ENCODE results near the gene RNF214.

Gene RNF214

DNA sequence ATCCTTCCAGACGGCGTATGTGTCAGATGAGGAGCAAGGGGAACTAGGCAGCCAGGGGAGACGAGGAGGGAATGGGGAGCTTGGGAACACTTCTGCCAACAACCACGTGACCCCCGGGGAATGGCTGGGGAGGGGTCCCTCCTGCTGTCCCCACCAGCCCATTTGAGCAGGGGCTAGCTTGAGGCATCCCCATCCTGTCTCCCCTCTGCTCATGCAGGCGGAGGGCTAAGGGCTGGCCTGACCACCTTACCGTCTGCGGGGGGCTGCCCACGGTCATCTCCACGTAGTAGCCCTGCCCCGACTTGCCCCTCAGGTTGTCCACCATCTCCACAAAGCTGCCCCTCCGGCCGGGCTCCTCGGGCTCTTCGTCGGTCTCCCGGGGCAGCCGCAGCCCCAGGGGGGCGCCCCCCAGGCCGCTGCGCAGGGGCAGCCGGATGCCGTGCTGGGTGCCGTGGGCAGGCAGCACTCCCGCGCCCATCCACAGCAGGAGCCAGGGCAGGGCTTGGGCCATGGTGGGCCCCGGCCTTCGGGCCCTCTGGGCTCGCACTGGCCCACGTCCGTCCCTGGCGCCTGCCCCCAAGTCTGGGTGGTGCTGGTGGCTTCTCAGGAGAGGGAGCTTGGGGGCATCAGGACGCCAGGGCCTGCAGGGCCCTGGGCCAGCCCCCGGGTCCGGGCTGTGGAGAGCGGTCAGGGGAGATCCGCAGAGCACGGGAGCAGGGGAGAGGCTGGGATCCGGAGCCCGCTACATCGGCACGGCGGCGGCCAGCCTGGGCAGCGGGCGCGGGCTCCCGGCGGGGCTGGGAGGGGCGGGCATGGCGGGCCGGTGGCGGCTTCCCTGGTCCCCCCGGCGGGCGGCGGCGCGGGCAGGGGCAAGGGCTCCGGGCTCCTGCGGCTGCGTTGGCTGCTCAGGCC, 83.1 kb downstream of the RNF214 start:
- TF ChIP-seq ZFP3 (CRISPR knock-in tag; IDR thresholded peaks at IDR 0.05) (no peak), GLIS3 (CRISPR knock-in tag; IDR thresholded peaks at IDR 0.05) (no peak), ISL1 (CRISPR knock-in tag; IDR thresholded peaks at IDR 0.05) (no peak), RARB (CRISPR knock-in tag; IDR thresholded peaks at IDR 0.05) (no peak), TOX (CRISPR knock-in tag; IDR thresholded peaks at IDR 0.05; ENCODE audit: borderline replicate concordance) (no peak), ZNF8 (CRISPR knock-in tag; IDR thresholded peaks at IDR 0.05) (no peak), OSR1 (CRISPR knock-in tag; IDR thresholded peaks at IDR 0.05) (no peak), ZC3H10 (CRISPR knock-in tag; IDR thresholded peaks at IDR 0.05) (no peak), ZNF70 (CRISPR knock-in tag; IDR thresholded peaks at IDR 0.05) (no peak), TCF4 (CRISPR knock-in tag; IDR thresholded peaks at IDR 0.05; ENCODE audit: borderline replicate concordance) (no peak)
- TF ChIP-seq, protein P1, sequence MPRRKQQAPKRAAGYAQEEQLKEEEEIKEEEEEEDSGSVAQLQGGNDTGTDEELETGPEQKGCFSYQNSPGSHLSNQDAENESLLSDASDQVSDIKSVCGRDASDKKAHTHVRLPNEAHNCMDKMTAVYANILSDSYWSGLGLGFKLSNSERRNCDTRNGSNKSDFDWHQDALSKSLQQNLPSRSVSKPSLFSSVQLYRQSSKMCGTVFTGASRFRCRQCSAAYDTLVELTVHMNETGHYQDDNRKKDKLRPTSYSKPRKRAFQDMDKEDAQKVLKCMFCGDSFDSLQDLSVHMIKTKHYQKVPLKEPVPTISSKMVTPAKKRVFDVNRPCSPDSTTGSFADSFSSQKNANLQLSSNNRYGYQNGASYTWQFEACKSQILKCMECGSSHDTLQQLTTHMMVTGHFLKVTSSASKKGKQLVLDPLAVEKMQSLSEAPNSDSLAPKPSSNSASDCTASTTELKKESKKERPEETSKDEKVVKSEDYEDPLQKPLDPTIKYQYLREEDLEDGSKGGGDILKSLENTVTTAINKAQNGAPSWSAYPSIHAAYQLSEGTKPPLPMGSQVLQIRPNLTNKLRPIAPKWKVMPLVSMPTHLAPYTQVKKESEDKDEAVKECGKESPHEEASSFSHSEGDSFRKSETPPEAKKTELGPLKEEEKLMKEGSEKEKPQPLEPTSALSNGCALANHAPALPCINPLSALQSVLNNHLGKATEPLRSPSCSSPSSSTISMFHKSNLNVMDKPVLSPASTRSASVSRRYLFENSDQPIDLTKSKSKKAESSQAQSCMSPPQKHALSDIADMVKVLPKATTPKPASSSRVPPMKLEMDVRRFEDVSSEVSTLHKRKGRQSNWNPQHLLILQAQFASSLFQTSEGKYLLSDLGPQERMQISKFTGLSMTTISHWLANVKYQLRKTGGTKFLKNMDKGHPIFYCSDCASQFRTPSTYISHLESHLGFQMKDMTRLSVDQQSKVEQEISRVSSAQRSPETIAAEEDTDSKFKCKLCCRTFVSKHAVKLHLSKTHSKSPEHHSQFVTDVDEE (CRISPR knock-in tag; IDR thresholded peaks at IDR 0.05) = no peak
- TF ChIP-seq, protein P2, sequence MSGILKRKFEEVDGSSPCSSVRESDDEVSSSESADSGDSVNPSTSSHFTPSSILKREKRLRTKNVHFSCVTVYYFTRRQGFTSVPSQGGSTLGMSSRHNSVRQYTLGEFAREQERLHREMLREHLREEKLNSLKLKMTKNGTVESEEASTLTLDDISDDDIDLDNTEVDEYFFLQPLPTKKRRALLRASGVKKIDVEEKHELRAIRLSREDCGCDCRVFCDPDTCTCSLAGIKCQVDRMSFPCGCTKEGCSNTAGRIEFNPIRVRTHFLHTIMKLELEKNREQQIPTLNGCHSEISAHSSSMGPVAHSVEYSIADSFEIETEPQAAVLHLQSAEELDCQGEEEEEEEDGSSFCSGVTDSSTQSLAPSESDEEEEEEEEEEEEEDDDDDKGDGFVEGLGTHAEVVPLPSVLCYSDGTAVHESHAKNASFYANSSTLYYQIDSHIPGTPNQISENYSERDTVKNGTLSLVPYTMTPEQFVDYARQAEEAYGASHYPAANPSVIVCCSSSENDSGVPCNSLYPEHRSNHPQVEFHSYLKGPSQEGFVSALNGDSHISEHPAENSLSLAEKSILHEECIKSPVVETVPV (CRISPR knock-in tag; IDR thresholded peaks at IDR 0.05) = no peak

DNA sequence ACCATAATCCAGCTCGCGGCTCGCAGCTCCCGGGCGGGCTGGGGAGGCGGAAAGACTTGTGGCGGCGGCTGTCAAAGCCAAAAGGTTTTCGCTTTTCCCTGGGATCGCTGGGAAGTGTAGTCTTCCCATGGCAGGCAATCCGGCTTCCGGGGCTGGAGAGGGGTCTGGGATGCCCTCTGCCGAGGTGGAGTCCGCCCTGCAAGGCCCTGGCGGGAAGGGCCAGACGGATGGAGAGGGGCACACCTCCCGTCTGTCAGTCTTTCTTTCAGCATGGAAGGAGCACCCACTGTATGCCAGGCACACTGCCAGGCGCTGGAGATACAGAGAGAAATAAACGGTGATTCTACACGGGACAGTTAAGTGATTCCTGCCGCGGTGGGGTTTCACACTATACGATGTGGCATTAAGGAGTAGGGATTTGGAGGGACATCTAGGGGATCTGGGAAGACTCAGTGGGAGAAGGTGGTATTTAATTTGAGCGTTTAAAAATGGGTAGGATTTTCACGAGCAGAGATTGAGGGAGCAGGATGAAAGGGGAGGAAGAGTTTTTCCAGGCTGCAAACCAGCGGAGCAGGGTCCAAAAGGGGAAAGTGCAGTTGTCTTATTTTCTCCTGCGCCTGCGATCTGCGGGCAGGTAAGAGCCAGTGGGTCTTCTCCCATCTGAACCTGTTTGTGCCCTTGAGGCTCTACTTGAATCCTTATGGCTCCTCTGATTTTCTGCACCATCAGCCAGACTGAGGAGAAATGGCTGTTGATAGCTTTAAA, 83.9 kb downstream of the RNF214 start, which contains the start of gene BACE1:
TSS of gene BACE1 (minus strand) at position 60 of the 765 bp plus-strand sequence. CDS start 461 bp downstream, outside the sequence.
- ATAC-seq = peak; percentile 98
- TF ChIP-seq OSR1 (CRISPR knock-in tag; IDR thresholded peaks at IDR 0.05) (no peak), ZFP3 (CRISPR knock-in tag; IDR thresholded peaks at IDR 0.05) (0 out of 2 replicates have a peak, but pooled peaks have one; percentile 33)
- TF ChIP-seq, protein P1 (CRISPR knock-in tag; IDR thresholded peaks at IDR 0.05) = 0 out of 2 replicates have a peak, but pooled peaks have one; percentile 39
- TF ChIP-seq, protein P3, sequence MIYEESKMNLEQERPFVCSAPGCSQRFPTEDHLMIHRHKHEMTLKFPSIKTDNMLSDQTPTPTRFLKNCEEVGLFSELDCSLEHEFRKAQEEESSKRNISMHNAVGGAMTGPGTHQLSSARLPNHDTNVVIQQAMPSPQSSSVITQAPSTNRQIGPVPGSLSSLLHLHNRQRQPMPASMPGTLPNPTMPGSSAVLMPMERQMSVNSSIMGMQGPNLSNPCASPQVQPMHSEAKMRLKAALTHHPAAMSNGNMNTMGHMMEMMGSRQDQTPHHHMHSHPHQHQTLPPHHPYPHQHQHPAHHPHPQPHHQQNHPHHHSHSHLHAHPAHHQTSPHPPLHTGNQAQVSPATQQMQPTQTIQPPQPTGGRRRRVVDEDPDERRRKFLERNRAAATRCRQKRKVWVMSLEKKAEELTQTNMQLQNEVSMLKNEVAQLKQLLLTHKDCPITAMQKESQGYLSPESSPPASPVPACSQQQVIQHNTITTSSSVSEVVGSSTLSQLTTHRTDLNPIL (CRISPR knock-in tag; IDR thresholded peaks at IDR 0.05; ENCODE audit: low read depth) = no peak

More for the DNA sequence above, 83.1 kb downstream of the RNF214 start:
- peak; percentile 58 for ATAC-seq

GRCh38 chr11:117318738-117319137, 86.3 kb downstream of the RNF214 start:
- no peak for TF ChIP-seq PATZ1 (CRISPR knock-in tag; IDR thresholded peaks at IDR 0.05; ENCODE audit: borderline replicate concordance)

More at GRCh38 chr11:117318738-117319137, 86.3 kb downstream of the RNF214 start:
- ATAC-seq = no peak

Data from SK-N-SH treated with all-trans-retinoic acid at 6 μM for 48 hours (cell line).